DND-41 (cell line): ENCODE results near the gene MCF2L2.

Experiments
- EZH2 ChIP-seq: IDR thresholded peaks from 3 replicates; pipeline ENCODE4 v1.6.1; 2012; ENCODE audit warnings: borderline replicate concordance, low read depth, mild to moderate bottlenecking, moderate library complexity, low read length, inconsistent platforms; ENCODE audit not compliant: severe bottlenecking
- TF ChIP-seq, protein P1 (sequence below): IDR thresholded peaks from 2 replicates; pipeline ENCODE4 v1.5.1; 2012; ENCODE audit warnings: borderline replicate concordance, low read length, moderate library complexity, mild to moderate bottlenecking; ENCODE audit not compliant: poor library complexity, severe bottlenecking; ENCODE audit errors: extremely low read depth

- TF ChIP-seq, protein P1, sequence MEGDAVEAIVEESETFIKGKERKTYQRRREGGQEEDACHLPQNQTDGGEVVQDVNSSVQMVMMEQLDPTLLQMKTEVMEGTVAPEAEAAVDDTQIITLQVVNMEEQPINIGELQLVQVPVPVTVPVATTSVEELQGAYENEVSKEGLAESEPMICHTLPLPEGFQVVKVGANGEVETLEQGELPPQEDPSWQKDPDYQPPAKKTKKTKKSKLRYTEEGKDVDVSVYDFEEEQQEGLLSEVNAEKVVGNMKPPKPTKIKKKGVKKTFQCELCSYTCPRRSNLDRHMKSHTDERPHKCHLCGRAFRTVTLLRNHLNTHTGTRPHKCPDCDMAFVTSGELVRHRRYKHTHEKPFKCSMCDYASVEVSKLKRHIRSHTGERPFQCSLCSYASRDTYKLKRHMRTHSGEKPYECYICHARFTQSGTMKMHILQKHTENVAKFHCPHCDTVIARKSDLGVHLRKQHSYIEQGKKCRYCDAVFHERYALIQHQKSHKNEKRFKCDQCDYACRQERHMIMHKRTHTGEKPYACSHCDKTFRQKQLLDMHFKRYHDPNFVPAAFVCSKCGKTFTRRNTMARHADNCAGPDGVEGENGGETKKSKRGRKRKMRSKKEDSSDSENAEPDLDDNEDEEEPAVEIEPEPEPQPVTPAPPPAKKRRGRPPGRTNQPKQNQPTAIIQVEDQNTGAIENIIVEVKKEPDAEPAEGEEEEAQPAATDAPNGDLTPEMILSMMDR: no peak
- TF ChIP-seq EZH2: no peak
Observed at GRCh38 chr3:183317886-183318865, 110.2 kb downstream of the MCF2L2 start.
